Fibroblast of lung (primary cell): ENCODE results near the gene CD6. TPM values are rescaled to one million over a fixed set of nuclear protein-coding genes. Genes with fewer than 3 reads are reported as not detected.

Source experiments
- DNase-seq, 2 donors: peaks; one replicate each; pipeline versions ENCODE4 v3.0.0 to v3.0.0-alpha.2; 2010; ENCODE audit warnings: low read depth in 2 of 2
- H2AFZ ChIP-seq: 2 replicates; pipeline ENCODE4 v1.5.1; 2012; ENCODE audit warnings: low read length, control low read depth, inconsistent platforms
- H3K27ac ChIP-seq: 2 replicates; pipeline ENCODE4 v1.5.1; 2011; ENCODE audit warnings: low read length, control low read depth; ENCODE audit not compliant: insufficient read depth
- H3K27me3 ChIP-seq: 2 replicates; pipeline ENCODE4 v1.5.1; 2011; ENCODE audit warnings: mild to moderate bottlenecking, low read length; ENCODE audit not compliant: control insufficient read depth, insufficient read depth
- H3K36me3 ChIP-seq: 2 replicates; pipeline ENCODE4 v1.5.1; 2011; ENCODE audit warnings: low read length; ENCODE audit not compliant: control insufficient read depth, insufficient read depth
- H3K4me1 ChIP-seq: 2 replicates; pipeline ENCODE4 v1.5.1; 2011; ENCODE audit warnings: low read length; ENCODE audit not compliant: control insufficient read depth, insufficient read depth; ENCODE audit errors: extremely low read depth
- H3K4me2 ChIP-seq: 2 replicates; pipeline ENCODE4 v1.5.1; 2011; ENCODE audit warnings: low read length, control low read depth; ENCODE audit not compliant: insufficient read depth; ENCODE audit errors: extremely low read depth
- H3K4me3 ChIP-seq, 4 experiments: fragments of 200-600 bp in 1 of 4; sonication (generic) in 1 of 4; replicated peaks in 1 of 4; 2 replicates each; pipeline ENCODE4 v1.5.1; 2011 to 2016; ENCODE audit warnings: low read length in 4 of 4, low read depth in 3 of 4, mild to moderate bottlenecking in 3 of 4, control low read depth in 2 of 4, inconsistent platforms in 1 of 4, mixed read lengths in 1 of 4; ENCODE audit not compliant: insufficient read depth in 1 of 4; ENCODE audit errors: control extremely low read depth in 1 of 4
- H3K79me2 ChIP-seq: 2 replicates; pipeline ENCODE4 v1.5.1; 2012; ENCODE audit warnings: mild to moderate bottlenecking, low read length, inconsistent platforms; ENCODE audit not compliant: control insufficient read depth, insufficient read depth
- H3K9ac ChIP-seq: 2 replicates; pipeline ENCODE4 v1.5.1; 2011; ENCODE audit warnings: mild to moderate bottlenecking, low read length, control low read depth; ENCODE audit not compliant: insufficient read depth
- H3K9me3 ChIP-seq: 2 replicates; pipeline ENCODE4 v1.5.1; 2012; ENCODE audit warnings: low read depth, low read length; ENCODE audit not compliant: control insufficient read depth, insufficient read depth
- H4K20me1 ChIP-seq: 2 replicates; pipeline ENCODE4 v1.5.1; 2011; ENCODE audit warnings: low read length; ENCODE audit not compliant: control insufficient read depth, insufficient read depth; ENCODE audit errors: extremely low read depth
- CTCF ChIP-seq, 2 donors: IDR thresholded peaks in 1 of 2; conservative IDR thresholded peaks in 1 of 2; 1 replicate in 1 of 2; 2 replicates in 1 of 2; pipeline ENCODE4 v1.5.1; 2011 to 2012; ENCODE audit warnings: low read length in 2 of 2, control low read depth in 1 of 2, inconsistent platforms in 1 of 2, low read depth in 1 of 2, mild to moderate bottlenecking in 1 of 2
- EZH2 ChIP-seq: IDR thresholded peaks from 2 replicates; pipeline ENCODE4 v1.5.1; 2012; ENCODE audit warnings: low read length, control low read depth, mild to moderate bottlenecking; ENCODE audit errors: missing control alignments
- polyA plus RNA-seq, 2 donors: library from polyadenylated mRNA; depleted of rRNA in 1 of 2; stranded (reverse) in 1 of 2; unstranded in 1 of 2; fragments of >200 nt; gene quantifications; 2 replicates each; pipeline ENCODE4 v1.2.1, GENCODE V29; 2011 to 2012; ENCODE audit warnings: missing spikeins in 1 of 2
- total RNA-seq: library from RNA; depleted of rRNA; stranded (reverse); fragments of >200 nt; gene quantifications from 2 replicates; pipeline ENCODE4 v1.2.1, GENCODE V29; 2014

The CD6 gene
- total and polyA plus RNA-seq, 2 donors (not counting 1 experiment from before 2014, with no cell fraction given) = not detected

GRCh38 chr11:60924906-60925853, 46.3 kb upstream of the CD6 start:
- H3K27ac ChIP-seq = no peak overlapping the region
- no peak for DNase-seq
- H3K9ac ChIP-seq = no peak overlapping the region
- H3K27me3 ChIP-seq = no peaks in the 10 kb centered on the region
- H2AFZ ChIP-seq = peak overlapping the region; percentile 7
- peaks cover 12% of the 10 kb centered on the region for H3K36me3 ChIP-seq
- no peaks in the 10 kb centered on the region for H3K79me2 ChIP-seq
- H3K9me3 ChIP-seq = no peaks in the 10 kb centered on the region
- peaks cover 7% of the 10 kb centered on the region for H3K4me1 ChIP-seq
- TF ChIP-seq CTCF (conservative IDR thresholded peaks at IDR 0.05 in 1 of 2, IDR thresholded peaks at IDR 0.05 in 1 of 2; ENCODE audit: low read depth in 1 of 2, low read length in 2 of 2) (no peak), EZH2 (peak; percentile 73)
- H3K4me3 ChIP-seq = peak overlapping the region; percentile 34 to 77 (median 62)
- H3K4me2 ChIP-seq = peak overlapping the region; percentile 76
- no peaks in the 10 kb centered on the region for H4K20me1 ChIP-seq

GRCh38 chr11:60925868-60926267, 45.6 kb upstream of the CD6 start:
- no peak overlapping the region for H3K9ac ChIP-seq
- no peak overlapping the region for H3K4me3 ChIP-seq
- H3K79me2 ChIP-seq = no peaks in the 10 kb centered on the region
- peak in 1 of 2 donors; percentile 37 for DNase-seq
- H3K36me3 ChIP-seq = peaks cover 8% of the 10 kb centered on the region
- H4K20me1 ChIP-seq = no peaks in the 10 kb centered on the region
- TF ChIP-seq CTCF (conservative IDR thresholded peaks at IDR 0.05 in 1 of 2, IDR thresholded peaks at IDR 0.05 in 1 of 2; ENCODE audit: low read depth in 1 of 2, low read length in 2 of 2) (no peak), EZH2 (no peak)
- no peak overlapping the region for H3K4me2 ChIP-seq
- H3K9me3 ChIP-seq = no peaks in the 10 kb centered on the region
- H3K27me3 ChIP-seq = no peaks in the 10 kb centered on the region
- peaks cover 7% of the 10 kb centered on the region for H3K4me1 ChIP-seq
- H2AFZ ChIP-seq = no peak overlapping the region
- H3K27ac ChIP-seq = no peak overlapping the region

- Histone ChIP-seq H3K27ac (no peak overlapping the region), H4K20me1 (no peaks in the 10 kb centered on the region), H3K79me2 (no peaks in the 10 kb centered on the region), H3K36me3 (peaks cover 5% of the 10 kb centered on the region), H3K4me2 (no peak overlapping the region), H3K9ac (no peak overlapping the region), H2AFZ (no peak overlapping the region), H3K4me3 (no peak overlapping the region), H3K27me3 (no peaks in the 10 kb centered on the region), H3K4me1 (peaks cover 7% of the 10 kb centered on the region), H3K9me3 (no peaks in the 10 kb centered on the region)
- DNase-seq = no peak
- TF ChIP-seq CTCF (conservative IDR thresholded peaks at IDR 0.05 in 1 of 2, IDR thresholded peaks at IDR 0.05 in 1 of 2; ENCODE audit: low read depth in 1 of 2, low read length in 2 of 2) = no peak
- no peak for TF ChIP-seq EZH2
These were observed 45.0 kb upstream of the CD6 start for GRCh38 chr11:60926500-60926899.
